GM12878 (cell line): ENCODE measurements around the gene KIFC3. TPM values are rescaled to one million over a fixed set of nuclear protein-coding genes. Genes with fewer than 3 reads are reported as not detected.

Source experiments
- NR2F1 ChIP-seq: fragments of 450-650 bp; conservative IDR thresholded peaks from 2 replicates; pipeline ENCODE4 v1.6.1; 2017; ENCODE audit warnings: mild to moderate bottlenecking
- NRF1 ChIP-seq: conservative IDR thresholded peaks from 2 replicates; pipeline ENCODE4 v1.6.1; 2011; ENCODE audit warnings: mild to moderate bottlenecking, low read depth, low read length, improper control_type of control experiment
- SP1 ChIP-seq: IDR thresholded peaks from one replicate; pipeline ENCODE4 v1.6.1; 2011; ENCODE audit warnings: low read depth, low read length
- TARDBP ChIP-seq: IDR thresholded peaks from 2 replicates; pipeline ENCODE4 v1.6.1; 2016; ENCODE audit warnings: borderline replicate concordance
- TBL1XR1 ChIP-seq: IDR thresholded peaks from 2 replicates; pipeline ENCODE4 v1.6.1; 2012; ENCODE audit warnings: low read depth, low read length, improper control_type of control experiment
- WRNIP1 ChIP-seq: IDR thresholded peaks from 2 replicates; pipeline ENCODE4 v1.6.1; 2011; ENCODE audit warnings: low read depth, low read length, improper control_type of control experiment, borderline replicate concordance
- ZNF207 ChIP-seq: fragments of 450-650 bp; IDR thresholded peaks from 2 replicates; pipeline ENCODE4 v1.6.1; 2014; ENCODE audit warnings: antibody characterized with exemption, mild to moderate bottlenecking, borderline replicate concordance
- polyA plus RNA-seq, 11 experiments: library from polyadenylated mRNA; depleted of rRNA in 4 of 11; unstranded in 6 of 11; stranded (reverse) in 5 of 11; fragments of >200 nt; fragmentation: Nextera tagmentation in 4 of 11; fragmentation: Illumina TruSeq in 1 of 11; extraction: Ambion mirVana in 4 of 11; extraction: Trizol in 1 of 11; gene quantifications; 1 replicate in 1 of 11; 2 replicates in 10 of 11; pipeline versions ENCODE4 v1.2.1 to v1.2.3, GENCODE V29; 2011 to 2016; ENCODE audit warnings: inconsistent platforms in 2 of 11, missing spikeins in 2 of 11, low read depth in 1 of 11
- total RNA-seq, 4 experiments: library from RNA; depleted of rRNA in 3 of 4; stranded (reverse); fragments of >200 nt in 3 of 4; fragmentation: Illumina TruSeq in 1 of 4; extraction: Trizol in 1 of 4; gene quantifications; 2 replicates each; pipeline versions ENCODE4 v1.2.1 to v1.2.3, GENCODE V29; 2013 to 2021
- TF ChIP-seq, protein P1 (sequence below): fragments of 450-650 bp; IDR thresholded peaks from 2 replicates; pipeline ENCODE4 v1.6.1; 2016; ENCODE audit warnings: mild to moderate bottlenecking
- TF ChIP-seq, protein P2 (sequence below): fragments of 150-350 bp; IDR thresholded peaks from 2 replicates; pipeline ENCODE4 v1.6.1; 2016; ENCODE audit warnings: low read depth, low read length
- TF ChIP-seq, protein P3 (sequence below): fragments of 450-650 bp; IDR thresholded peaks from 2 replicates; pipeline ENCODE4 v1.6.1; 2018; ENCODE audit warnings: borderline replicate concordance, mild to moderate bottlenecking; ENCODE audit not compliant: partially characterized antibody
- TF ChIP-seq, protein P4 (sequence below): fragments of 450-650 bp; IDR thresholded peaks from 2 replicates; pipeline ENCODE4 v1.6.1; 2017; ENCODE audit warnings: mild to moderate bottlenecking, moderate library complexity
- TF ChIP-seq, protein P5 (sequence below): IDR thresholded peaks from 2 replicates; pipeline ENCODE4 v1.6.1; 2012; ENCODE audit warnings: improper control_type of control experiment, low read depth, low read length; ENCODE audit not compliant: insufficient replicate concordance

The KIFC3 gene
- total and polyA plus RNA-seq, 10 of the 15 experiments (the other 5 are each of a cell fraction or from before 2014, with no cell fraction given), result 0.22 to 1.3 (median 0.26) TPM; not detected in 3

DNA sequence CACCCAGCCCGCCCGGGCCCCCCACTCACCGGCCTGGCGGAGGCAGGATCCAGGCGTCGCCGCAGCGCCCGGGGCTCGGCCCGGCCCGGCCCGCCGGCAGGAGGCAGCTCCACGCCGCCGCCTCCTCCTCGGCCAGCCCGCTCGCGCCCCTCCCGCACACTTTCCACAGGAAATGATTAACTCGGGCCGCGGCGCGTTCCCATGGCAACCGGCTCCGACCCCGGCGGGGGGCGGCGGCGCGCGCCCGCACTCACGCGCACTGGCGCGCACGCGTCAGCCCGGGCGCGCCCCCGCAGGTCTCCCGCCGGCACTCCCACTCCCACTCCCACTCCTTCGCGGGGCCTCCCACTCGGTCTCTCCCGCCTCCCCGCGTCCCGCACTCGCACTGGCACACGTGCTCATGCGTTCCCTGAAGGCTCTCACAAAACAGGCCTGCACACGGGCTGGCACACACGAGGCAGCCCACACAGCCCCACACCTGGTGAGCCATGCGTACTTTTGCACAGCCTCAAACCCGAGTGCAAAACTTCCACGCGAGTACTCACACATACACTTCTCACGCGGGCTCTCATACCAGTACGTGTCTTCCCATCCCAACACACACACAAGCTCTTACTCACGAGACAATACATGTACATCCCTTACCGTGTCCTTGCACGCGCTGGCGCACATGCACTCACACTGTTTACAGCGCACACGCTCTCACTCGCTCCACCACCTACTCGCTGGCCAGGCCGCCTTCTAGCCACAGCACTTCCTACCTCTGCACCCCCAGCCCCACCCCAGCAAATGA lies at the start of gene KIFC3 (continued):
- TF ChIP-seq, protein P1, sequence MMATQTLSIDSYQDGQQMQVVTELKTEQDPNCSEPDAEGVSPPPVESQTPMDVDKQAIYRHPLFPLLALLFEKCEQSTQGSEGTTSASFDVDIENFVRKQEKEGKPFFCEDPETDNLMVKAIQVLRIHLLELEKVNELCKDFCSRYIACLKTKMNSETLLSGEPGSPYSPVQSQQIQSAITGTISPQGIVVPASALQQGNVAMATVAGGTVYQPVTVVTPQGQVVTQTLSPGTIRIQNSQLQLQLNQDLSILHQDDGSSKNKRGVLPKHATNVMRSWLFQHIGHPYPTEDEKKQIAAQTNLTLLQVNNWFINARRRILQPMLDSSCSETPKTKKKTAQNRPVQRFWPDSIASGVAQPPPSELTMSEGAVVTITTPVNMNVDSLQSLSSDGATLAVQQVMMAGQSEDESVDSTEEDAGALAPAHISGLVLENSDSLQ, result no peak
- 0 out of 2 replicates have a peak, but pooled peaks have one; percentile 12 for TF ChIP-seq NR2F1
- no peak for TF ChIP-seq SP1
- TF ChIP-seq, protein P2, sequence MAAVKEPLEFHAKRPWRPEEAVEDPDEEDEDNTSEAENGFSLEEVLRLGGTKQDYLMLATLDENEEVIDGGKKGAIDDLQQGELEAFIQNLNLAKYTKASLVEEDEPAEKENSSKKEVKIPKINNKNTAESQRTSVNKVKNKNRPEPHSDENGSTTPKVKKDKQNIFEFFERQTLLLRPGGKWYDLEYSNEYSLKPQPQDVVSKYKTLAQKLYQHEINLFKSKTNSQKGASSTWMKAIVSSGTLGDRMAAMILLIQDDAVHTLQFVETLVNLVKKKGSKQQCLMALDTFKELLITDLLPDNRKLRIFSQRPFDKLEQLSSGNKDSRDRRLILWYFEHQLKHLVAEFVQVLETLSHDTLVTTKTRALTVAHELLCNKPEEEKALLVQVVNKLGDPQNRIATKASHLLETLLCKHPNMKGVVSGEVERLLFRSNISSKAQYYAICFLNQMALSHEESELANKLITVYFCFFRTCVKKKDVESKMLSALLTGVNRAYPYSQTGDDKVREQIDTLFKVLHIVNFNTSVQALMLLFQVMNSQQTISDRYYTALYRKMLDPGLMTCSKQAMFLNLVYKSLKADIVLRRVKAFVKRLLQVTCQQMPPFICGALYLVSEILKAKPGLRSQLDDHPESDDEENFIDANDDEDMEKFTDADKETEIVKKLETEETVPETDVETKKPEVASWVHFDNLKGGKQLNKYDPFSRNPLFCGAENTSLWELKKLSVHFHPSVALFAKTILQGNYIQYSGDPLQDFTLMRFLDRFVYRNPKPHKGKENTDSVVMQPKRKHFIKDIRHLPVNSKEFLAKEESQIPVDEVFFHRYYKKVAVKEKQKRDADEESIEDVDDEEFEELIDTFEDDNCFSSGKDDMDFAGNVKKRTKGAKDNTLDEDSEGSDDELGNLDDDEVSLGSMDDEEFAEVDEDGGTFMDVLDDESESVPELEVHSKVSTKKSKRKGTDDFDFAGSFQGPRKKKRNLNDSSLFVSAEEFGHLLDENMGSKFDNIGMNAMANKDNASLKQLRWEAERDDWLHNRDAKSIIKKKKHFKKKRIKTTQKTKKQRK, result no peak
- no peak for TF ChIP-seq ZNF207
- TF ChIP-seq, protein P3, sequence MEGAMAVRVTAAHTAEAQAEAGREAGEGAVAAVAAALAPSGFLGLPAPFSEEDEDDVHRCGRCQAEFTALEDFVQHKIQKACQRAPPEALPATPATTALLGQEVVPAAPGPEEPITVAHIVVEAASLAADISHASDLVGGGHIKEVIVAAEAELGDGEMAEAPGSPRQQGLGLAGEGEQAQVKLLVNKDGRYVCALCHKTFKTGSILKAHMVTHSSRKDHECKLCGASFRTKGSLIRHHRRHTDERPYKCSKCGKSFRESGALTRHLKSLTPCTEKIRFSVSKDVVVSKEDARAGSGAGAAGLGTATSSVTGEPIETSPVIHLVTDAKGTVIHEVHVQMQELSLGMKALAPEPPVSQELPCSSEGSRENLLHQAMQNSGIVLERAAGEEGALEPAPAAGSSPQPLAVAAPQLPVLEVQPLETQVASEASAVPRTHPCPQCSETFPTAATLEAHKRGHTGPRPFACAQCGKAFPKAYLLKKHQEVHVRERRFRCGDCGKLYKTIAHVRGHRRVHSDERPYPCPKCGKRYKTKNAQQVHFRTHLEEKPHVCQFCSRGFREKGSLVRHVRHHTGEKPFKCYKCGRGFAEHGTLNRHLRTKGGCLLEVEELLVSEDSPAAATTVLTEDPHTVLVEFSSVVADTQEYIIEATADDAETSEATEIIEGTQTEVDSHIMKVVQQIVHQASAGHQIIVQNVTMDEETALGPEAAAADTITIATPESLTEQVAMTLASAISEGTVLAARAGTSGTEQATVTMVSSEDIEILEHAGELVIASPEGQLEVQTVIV, result no peak
- TF ChIP-seq, protein P4, sequence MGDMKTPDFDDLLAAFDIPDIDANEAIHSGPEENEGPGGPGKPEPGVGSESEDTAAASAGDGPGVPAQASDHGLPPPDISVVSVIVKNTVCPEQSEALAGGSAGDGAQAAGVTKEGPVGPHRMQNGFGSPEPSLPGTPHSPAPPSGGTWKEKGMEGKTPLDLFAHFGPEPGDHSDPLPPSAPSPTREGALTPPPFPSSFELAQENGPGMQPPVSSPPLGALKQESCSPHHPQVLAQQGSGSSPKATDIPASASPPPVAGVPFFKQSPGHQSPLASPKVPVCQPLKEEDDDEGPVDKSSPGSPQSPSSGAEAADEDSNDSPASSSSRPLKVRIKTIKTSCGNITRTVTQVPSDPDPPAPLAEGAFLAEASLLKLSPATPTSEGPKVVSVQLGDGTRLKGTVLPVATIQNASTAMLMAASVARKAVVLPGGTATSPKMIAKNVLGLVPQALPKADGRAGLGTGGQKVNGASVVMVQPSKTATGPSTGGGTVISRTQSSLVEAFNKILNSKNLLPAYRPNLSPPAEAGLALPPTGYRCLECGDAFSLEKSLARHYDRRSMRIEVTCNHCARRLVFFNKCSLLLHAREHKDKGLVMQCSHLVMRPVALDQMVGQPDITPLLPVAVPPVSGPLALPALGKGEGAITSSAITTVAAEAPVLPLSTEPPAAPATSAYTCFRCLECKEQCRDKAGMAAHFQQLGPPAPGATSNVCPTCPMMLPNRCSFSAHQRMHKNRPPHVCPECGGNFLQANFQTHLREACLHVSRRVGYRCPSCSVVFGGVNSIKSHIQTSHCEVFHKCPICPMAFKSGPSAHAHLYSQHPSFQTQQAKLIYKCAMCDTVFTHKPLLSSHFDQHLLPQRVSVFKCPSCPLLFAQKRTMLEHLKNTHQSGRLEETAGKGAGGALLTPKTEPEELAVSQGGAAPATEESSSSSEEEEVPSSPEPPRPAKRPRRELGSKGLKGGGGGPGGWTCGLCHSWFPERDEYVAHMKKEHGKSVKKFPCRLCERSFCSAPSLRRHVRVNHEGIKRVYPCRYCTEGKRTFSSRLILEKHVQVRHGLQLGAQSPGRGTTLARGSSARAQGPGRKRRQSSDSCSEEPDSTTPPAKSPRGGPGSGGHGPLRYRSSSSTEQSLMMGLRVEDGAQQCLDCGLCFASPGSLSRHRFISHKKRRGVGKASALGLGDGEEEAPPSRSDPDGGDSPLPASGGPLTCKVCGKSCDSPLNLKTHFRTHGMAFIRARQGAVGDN, result no peak
- TF ChIP-seq, protein P5, sequence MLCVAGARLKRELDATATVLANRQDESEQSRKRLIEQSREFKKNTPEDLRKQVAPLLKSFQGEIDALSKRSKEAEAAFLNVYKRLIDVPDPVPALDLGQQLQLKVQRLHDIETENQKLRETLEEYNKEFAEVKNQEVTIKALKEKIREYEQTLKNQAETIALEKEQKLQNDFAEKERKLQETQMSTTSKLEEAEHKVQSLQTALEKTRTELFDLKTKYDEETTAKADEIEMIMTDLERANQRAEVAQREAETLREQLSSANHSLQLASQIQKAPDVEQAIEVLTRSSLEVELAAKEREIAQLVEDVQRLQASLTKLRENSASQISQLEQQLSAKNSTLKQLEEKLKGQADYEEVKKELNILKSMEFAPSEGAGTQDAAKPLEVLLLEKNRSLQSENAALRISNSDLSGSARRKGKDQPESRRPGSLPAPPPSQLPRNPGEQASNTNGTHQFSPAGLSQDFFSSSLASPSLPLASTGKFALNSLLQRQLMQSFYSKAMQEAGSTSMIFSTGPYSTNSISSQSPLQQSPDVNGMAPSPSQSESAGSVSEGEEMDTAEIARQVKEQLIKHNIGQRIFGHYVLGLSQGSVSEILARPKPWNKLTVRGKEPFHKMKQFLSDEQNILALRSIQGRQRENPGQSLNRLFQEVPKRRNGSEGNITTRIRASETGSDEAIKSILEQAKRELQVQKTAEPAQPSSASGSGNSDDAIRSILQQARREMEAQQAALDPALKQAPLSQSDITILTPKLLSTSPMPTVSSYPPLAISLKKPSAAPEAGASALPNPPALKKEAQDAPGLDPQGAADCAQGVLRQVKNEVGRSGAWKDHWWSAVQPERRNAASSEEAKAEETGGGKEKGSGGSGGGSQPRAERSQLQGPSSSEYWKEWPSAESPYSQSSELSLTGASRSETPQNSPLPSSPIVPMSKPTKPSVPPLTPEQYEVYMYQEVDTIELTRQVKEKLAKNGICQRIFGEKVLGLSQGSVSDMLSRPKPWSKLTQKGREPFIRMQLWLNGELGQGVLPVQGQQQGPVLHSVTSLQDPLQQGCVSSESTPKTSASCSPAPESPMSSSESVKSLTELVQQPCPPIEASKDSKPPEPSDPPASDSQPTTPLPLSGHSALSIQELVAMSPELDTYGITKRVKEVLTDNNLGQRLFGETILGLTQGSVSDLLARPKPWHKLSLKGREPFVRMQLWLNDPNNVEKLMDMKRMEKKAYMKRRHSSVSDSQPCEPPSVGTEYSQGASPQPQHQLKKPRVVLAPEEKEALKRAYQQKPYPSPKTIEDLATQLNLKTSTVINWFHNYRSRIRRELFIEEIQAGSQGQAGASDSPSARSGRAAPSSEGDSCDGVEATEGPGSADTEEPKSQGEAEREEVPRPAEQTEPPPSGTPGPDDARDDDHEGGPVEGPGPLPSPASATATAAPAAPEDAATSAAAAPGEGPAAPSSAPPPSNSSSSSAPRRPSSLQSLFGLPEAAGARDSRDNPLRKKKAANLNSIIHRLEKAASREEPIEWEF, result no peak
- no peak for TF ChIP-seq TARDBP
- no peak for TF ChIP-seq WRNIP1
- TF ChIP-seq NRF1, result no peak
- no peak for TF ChIP-seq TBL1XR1
